Endothelial cell of umbilical vein (primary cell): ENCODE data around the gene MGAT1.

Source experiments
- EZH2 ChIP-seq: IDR thresholded peaks from 2 replicates; pipeline ENCODE4 v1.6.1; 2012; ENCODE audit warnings: borderline replicate concordance, low read depth, mild to moderate bottlenecking, moderate library complexity, low read length, inconsistent platforms; ENCODE audit not compliant: severe bottlenecking
- POLR2A ChIP-seq: IDR thresholded peaks from 2 replicates; pipeline ENCODE4 v1.6.1; 2012; ENCODE audit warnings: low read depth, mild to moderate bottlenecking, control low read depth, low read length
- TF ChIP-seq, protein P1 (sequence below): IDR thresholded peaks from 2 replicates; pipeline ENCODE4 v1.6.1; 2011; ENCODE audit not compliant: insufficient read depth, insufficient read length

GRCh38 chr5:180810210-180810958, 7.8 kb upstream of the MGAT1 start:
- TF ChIP-seq POLR2A (peak; percentile 56), EZH2 (no peak)
- TF ChIP-seq, protein P1, sequence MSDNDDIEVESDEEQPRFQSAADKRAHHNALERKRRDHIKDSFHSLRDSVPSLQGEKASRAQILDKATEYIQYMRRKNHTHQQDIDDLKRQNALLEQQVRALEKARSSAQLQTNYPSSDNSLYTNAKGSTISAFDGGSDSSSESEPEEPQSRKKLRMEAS: peak; percentile 24
